Measurements from ENCODE around the gene KNOP1. TPM values are rescaled to one million over a fixed set of nuclear protein-coding genes. Genes with fewer than 3 reads are reported as not detected.

Gene KNOP1
- total and polyA plus RNA-seq, 12 donors = 8.1 to 30.6 (median 13.7) TPM

DNA sequence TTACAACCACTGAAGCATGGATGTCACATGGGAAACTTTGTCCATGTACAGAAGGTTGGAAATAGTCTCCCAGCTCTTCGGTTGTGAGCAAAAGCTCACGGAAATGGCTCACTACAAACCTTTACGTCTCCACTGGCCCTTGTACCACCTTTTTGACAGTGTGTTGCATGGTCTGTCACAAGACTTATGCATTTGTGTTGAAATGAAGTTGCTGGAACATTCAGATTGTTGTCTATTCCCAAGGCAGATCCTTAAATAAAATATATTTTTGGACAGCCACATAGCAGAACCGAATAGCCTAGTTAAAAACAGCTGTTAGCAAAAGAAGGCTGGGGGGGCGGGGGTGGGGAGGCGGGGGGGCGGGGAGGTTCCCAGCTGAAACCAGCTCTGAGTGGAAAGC, 39.2 kb downstream of the KNOP1 start:
- intact Hi-C loops (cut with DNase I) = no loop called here
- peaks cover 0 to 32% of the 10 kb centered on the region in 2 donors for H3K36me3 ChIP-seq (replicated peaks in 1 of 2)
- WGBS, 4 donors = 89 to 94% (median 91%) methylated on average over 5 to 7 of the region's 7 CpGs

GRCh38 chr16:19677402-19677801, 40.6 kb downstream of the KNOP1 start:
- no peak overlapping the region for H3K27ac ChIP-seq
- no peaks in the 10 kb centered on the region for H3K9me3 ChIP-seq (replicated peaks in 1 of 3)
- H3K4me3 ChIP-seq = no peak overlapping the region
- WGBS, 4 donors = 81 to 92% (median 88%) methylated on average over 6 to 7 of the region's 7 CpGs
- no peak for DNase-seq
- TF ChIP-seq CTCF (IDR thresholded peaks at IDR 0.05) = no peak
- intact Hi-C loops (cut with DNase I) = no loop called here
- no peaks in the 10 kb centered on the region for H3K27me3 ChIP-seq
- no peaks in the 10 kb centered on the region for H3K4me1 ChIP-seq (replicated peaks in 1 of 2)
- H3K36me3 ChIP-seq (replicated peaks in 1 of 2) = peaks cover 0 to 18% of the 10 kb centered on the region in 2 donors

More for the DNA sequence above, 39.2 kb downstream of the KNOP1 start:
- no peak overlapping the region for H3K4me3 ChIP-seq
- TF ChIP-seq POLR2A (IDR thresholded peaks at IDR 0.05) (no peak), CTCF (IDR thresholded peaks at IDR 0.05) (no peak)
- no peaks in the 10 kb centered on the region for H3K27me3 ChIP-seq
- H3K4me1 ChIP-seq (replicated peaks in 1 of 2) = no peaks in the 10 kb centered on the region
- no peaks in the 10 kb centered on the region for H3K9me3 ChIP-seq (replicated peaks in 1 of 3)
- H3K27ac ChIP-seq = no peak overlapping the region
- DNase-seq = no peak

DNA sequence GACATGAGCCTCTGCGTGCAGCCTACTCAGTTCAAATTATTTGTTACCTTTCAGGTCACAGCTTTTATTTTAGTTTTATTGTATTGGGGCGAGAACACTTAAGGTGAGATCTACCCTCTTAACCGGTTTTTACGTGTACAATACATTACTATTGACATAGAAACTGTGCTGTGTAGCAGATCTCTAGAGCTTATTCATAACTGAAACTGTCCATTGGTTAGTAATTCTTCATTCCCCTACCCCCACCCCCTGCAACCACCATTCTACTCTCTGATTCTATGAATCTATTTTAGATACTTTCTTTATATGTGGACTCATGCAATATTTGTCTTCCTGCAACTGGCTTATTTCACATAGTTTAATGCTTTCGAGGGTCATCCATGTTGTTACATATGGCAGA, 43.5 kb downstream of the KNOP1 start:
- TF ChIP-seq POLR2A (IDR thresholded peaks at IDR 0.05) = no peak
- no peak for TF ChIP-seq CTCF (IDR thresholded peaks at IDR 0.05)
- 96 to 99% (median 97%) methylated on average over 5 of the region's 5 CpGs for WGBS, 4 donors
- H3K27ac ChIP-seq = no peak overlapping the region

GRCh38 chr16:19672378-19672777, 45.6 kb downstream of the KNOP1 start:
- Histone ChIP-seq H3K4me3 (no peak overlapping the region), H3K27me3 (no peaks in the 10 kb centered on the region), H3K9me3 (replicated peaks in 1 of 3) (no peaks in the 10 kb centered on the region), H3K27ac (no peak overlapping the region), H3K36me3 (replicated peaks in 1 of 2) (peaks cover 0 to 32% of the 10 kb centered on the region in 2 donors), H3K4me1 (replicated peaks in 1 of 2) (no peaks in the 10 kb centered on the region)
- no peak for DNase-seq
- TF ChIP-seq CTCF (IDR thresholded peaks at IDR 0.05) = no peak
- TF ChIP-seq POLR2A (IDR thresholded peaks at IDR 0.05) = no peak
- intact Hi-C loops (cut with DNase I) = no loop called here
- 72 to 93% (median 80%) methylated on average over 4 of the region's 4 CpGs for WGBS, 4 donors

More for the DNA sequence above, 43.5 kb downstream of the KNOP1 start:
- Histone ChIP-seq H3K4me1 (replicated peaks in 1 of 2) (no peaks in the 10 kb centered on the region), H3K9me3 (replicated peaks in 1 of 3) (no peaks in the 10 kb centered on the region), H3K36me3 (replicated peaks in 1 of 2) (peaks cover 0 to 29% of the 10 kb centered on the region in 2 donors), H3K27me3 (no peaks in the 10 kb centered on the region), H3K4me3 (no peak overlapping the region)
- intact Hi-C loops (cut with DNase I) = no loop called here
- DNase-seq = no peak
